Measurements from ENCODE around the gene SELENOK. TPM values are rescaled to one million over a fixed set of nuclear protein-coding genes. Genes with fewer than 3 reads are reported as not detected.
A peak's percentile ranks its signal among the peaks of the same experiment; 100 is the strongest.

Gene SELENOK
- total and polyA plus RNA-seq, 2 of the 4 experiments (the other 2 are of a cell fraction), result 35.5 to 37.1 TPM

DNA sequence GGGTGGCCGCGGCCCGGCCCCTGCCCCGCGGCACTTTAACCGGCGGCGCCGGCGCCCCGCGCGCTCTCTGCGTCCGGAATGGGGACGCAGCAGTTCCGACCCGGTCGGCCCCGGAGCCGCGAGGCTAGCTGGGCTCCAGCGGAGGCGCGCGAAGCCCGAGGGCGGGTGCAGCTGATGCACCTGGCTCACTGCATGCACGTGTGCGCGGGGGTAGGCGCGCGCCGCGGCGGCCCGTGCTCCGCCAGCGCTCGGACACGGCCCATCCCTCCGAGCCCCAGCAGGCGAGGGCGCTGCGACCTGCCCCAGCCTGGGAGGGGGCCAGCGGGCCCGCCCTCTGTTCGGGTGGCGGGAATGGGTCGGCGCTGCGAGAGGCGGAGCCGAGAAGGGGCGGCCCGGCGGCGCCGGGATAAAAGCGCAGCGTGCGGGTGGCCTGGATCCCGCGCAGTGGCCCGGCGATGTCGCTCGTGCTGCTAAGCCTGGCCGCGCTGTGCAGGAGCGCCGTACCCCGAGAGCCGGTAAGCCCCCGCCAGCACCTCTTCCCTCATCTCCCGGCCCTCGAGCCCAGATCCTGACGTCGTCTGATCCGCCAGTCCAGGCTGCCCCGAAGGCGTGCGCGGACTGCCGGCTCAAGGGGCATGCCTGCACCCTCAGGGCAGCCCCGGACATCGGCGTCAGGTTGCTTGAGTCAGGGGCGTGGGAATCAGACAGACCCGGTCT, 45.4 kb downstream of the SELENOK start, which contains the start of the genes CHDH and IL17RB:
TSS of gene CHDH (minus strand) at position 286 of the 717 bp plus-strand sequence. CDS start 22,411 bp downstream, outside the sequence.
TSS of gene IL17RB (plus strand) at position 435 of the 717 bp plus-strand sequence. CDS start at position 456, 21 bp downstream.
- Histone ChIP-seq H2AK5ac (ENCODE audit: low read depth, low read length) (no peak within 1 kb of the TSS), H3K36me3 (ENCODE audit: control insufficient read depth, insufficient read depth, low read length) (no peaks in the 10 kb centered on the region), H2BK20ac (ENCODE audit: low read depth, low read length) (no peak within 1 kb of the TSS), H3K27me3 (ENCODE audit: control insufficient read depth, insufficient read depth, low read length) (peaks cover 58% of the 10 kb centered on the region), H3K4me1 (ENCODE audit: control insufficient read depth, insufficient read depth, low read length) (no peaks in the 10 kb centered on the region; the same call in 1 of the 2 replicates), H2AK9ac (replicated peaks; ENCODE audit: low read depth, low read length, poor library complexity) (peak within 1 kb of the TSS; percentile 50), H3K9me3 (ENCODE audit: control insufficient read depth, insufficient read depth, low read length) (peaks cover 3% of the 10 kb centered on the region; the same call in 1 of the 2 replicates), H3K79me1 (ENCODE audit: low read depth in 1 of 2, low read length in 2 of 2) (no peaks in the 10 kb centered on the region), H2BK5ac (ENCODE audit: low read depth, low read length, poor library complexity, severe bottlenecking) (no peak within 1 kb of the TSS), H3K14ac (replicated peaks; ENCODE audit: low read depth, low read length) (no peak within 1 kb of the TSS), H3K27ac (ENCODE audit: insufficient read depth, low read length) (no peak within 1 kb of the TSS), H3K18ac (ENCODE audit: low read depth, low read length) (no peak within 1 kb of the TSS), H3K4me2 (ENCODE audit: low read depth, low read length) (peak within 1 kb of the TSS; percentile 75), H3K23ac (ENCODE audit: low read depth, low read length) (no peak within 1 kb of the TSS), H3K4me3 (ENCODE audit: insufficient read depth, low read depth, low read length) (peak within 1 kb of the TSS; percentile 42), H3K9me1 (ENCODE audit: insufficient read depth, low read length) (no peaks in the 10 kb centered on the region), H2AFZ (replicated peaks; ENCODE audit: low read length, poor library complexity) (peak within 1 kb of the TSS; percentile 90), H3K9ac (ENCODE audit: low read depth, low read length) (no peak within 1 kb of the TSS; the same call in 1 of the 2 replicates), H3K56ac (ENCODE audit: extremely low read depth, insufficient read depth, low read length) (no peak within 1 kb of the TSS), H4K5ac (ENCODE audit: low read depth, low read length) (no peak within 1 kb of the TSS), H2BK15ac (ENCODE audit: low read depth, low read length) (no peak within 1 kb of the TSS), H4K20me1 (ENCODE audit: insufficient read depth, low read length) (no peaks in the 10 kb centered on the region), H2BK120ac (ENCODE audit: low read depth, low read length) (no peak within 1 kb of the TSS), H4K8ac (ENCODE audit: low read depth in 2 of 2, low read length in 2 of 2) (no peak within 1 kb of the TSS), H4K91ac (ENCODE audit: insufficient read depth, low read depth, low read length) (no peak within 1 kb of the TSS), H3K4ac (ENCODE audit: low read depth, low read length) (no peak within 1 kb of the TSS)
- in situ Hi-C loops (cut with MboI; ENCODE audit: low sequenced_read_pairs), result no loop called here
- intact Hi-C loops (cut with micrococcal nuclease), result no loop called here
- WGBS, 2 experiments (ENCODE audit: extremely low coverage in 2 of 2, insufficient read length in 1 of 2), result 5% methylated on average over 52 of the region's 91 CpGs; no CpG with 5 or more reads in 1 of the 2 experiments
- peak; percentile 62 for ATAC-seq (ENCODE audit: low read depth)
- dilution Hi-C loops (cut with HindIII; ENCODE audit: low sequenced_read_pairs, unreplicated experiment), result no loop called here
- no TSS peak for BruUV-seq (replicated peaks)
- no peak for DNase-seq
- CTCF ChIA-PET, result no interaction called here
- POLR2A ChIA-PET (ENCODE audit: unreplicated experiment), result no interaction called here
- no peak for TF ChIP-seq MAZ (IDR thresholded peaks at IDR 0.05; ENCODE audit: borderline replicate concordance, low read depth, low read length)
- TF ChIP-seq POLR2A (IDR thresholded peaks at IDR 0.05; ENCODE audit: low read depth, low read length), result no peak
- no peak for TF ChIP-seq MXI1 (IDR thresholded peaks at IDR 0.05; ENCODE audit: borderline replicate concordance, low read depth, low read length)
- no peak for TF ChIP-seq RFX5 (IDR thresholded peaks at IDR 0.05; ENCODE audit: low read depth, low read length)
- TF ChIP-seq SMC3 (IDR thresholded peaks at IDR 0.05; ENCODE audit: low read depth, low read length), result no peak
- TF ChIP-seq NFE2L2 (IDR thresholded peaks at IDR 0.05; ENCODE audit: low read depth, low read length), result no peak
- no peak for TF ChIP-seq CHD1 (IDR thresholded peaks at IDR 0.05; ENCODE audit: low read depth, low read length)
- TF ChIP-seq, protein P1, sequence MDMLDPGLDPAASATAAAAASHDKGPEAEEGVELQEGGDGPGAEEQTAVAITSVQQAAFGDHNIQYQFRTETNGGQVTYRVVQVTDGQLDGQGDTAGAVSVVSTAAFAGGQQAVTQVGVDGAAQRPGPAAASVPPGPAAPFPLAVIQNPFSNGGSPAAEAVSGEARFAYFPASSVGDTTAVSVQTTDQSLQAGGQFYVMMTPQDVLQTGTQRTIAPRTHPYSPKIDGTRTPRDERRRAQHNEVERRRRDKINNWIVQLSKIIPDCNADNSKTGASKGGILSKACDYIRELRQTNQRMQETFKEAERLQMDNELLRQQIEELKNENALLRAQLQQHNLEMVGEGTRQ (IDR thresholded peaks at IDR 0.05; ENCODE audit: low read depth, low read length), result no peak
- TF ChIP-seq, protein P2, sequence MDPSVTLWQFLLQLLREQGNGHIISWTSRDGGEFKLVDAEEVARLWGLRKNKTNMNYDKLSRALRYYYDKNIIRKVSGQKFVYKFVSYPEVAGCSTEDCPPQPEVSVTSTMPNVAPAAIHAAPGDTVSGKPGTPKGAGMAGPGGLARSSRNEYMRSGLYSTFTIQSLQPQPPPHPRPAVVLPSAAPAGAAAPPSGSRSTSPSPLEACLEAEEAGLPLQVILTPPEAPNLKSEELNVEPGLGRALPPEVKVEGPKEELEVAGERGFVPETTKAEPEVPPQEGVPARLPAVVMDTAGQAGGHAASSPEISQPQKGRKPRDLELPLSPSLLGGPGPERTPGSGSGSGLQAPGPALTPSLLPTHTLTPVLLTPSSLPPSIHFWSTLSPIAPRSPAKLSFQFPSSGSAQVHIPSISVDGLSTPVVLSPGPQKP (IDR thresholded peaks at IDR 0.05; ENCODE audit: borderline replicate concordance, low read depth, low read length), result no peak
- no peak for TF ChIP-seq CEBPB (IDR thresholded peaks at IDR 0.05; ENCODE audit: low read depth, low read length)

Data from IMR-90 (cell line).